Motor neuron (in vitro differentiated cells): Measurements from ENCODE around the gene CCT6A. TPM values are rescaled to one million over a fixed set of nuclear protein-coding genes. Genes with fewer than 3 reads are reported as not detected.
"Not testable (repeated sequence)": the region's sequence is repeated elsewhere in the genome, so short reads cannot be mapped to it uniquely, and the experiment has no call there.

Source experiments
- ATAC-seq, 8 experiments: fragments of 200-7000 bp; cut with Tn5 transposase; replicated peaks in 6 of 8; 2 replicates each; pipeline ENCODE4 v1.8.0; 2021; ENCODE audit warnings: mild to moderate bottlenecking in 8 of 8, moderate library complexity in 8 of 8
- H3K27ac ChIP-seq, 2 donors: fragments of 250-450 bp; sonication (Bioruptor Pico); 2 replicates each; pipeline ENCODE4 v1.9.0; 2021; ENCODE audit warnings: antibody characterized with exemption in 2 of 2, mild to moderate bottlenecking in 2 of 2, moderate library complexity in 1 of 2
- H3K4me1 ChIP-seq, 2 donors: fragments of 250-450 bp; sonication (Bioruptor Pico); replicated peaks in 1 of 2; 2 replicates each; pipeline ENCODE4 v1.6.1; 2021; ENCODE audit warnings: antibody characterized with exemption in 2 of 2, mild to moderate bottlenecking in 2 of 2, moderate library complexity in 1 of 2
- H3K4me3 ChIP-seq, 5 donors: fragments of 250-450 bp; sonication (Bioruptor Pico); 2 replicates each; pipeline ENCODE4 v1.9.0; 2021; ENCODE audit warnings: antibody characterized with exemption in 5 of 5, mild to moderate bottlenecking in 5 of 5, moderate library complexity in 4 of 5
- WGBS, 10 experiments: fragments of 450-650 bp; shearing (Covaris generic); methylation state at CpG; one replicate each; pipeline ENCODE4 v1.0.0; 2022; 5-methylcytosine and 5-hydroxymethylcytosine counted together
- in situ Hi-C, 9 experiments: fragments of 400-800 bp; cut with MboI; loops; one replicate each; pipeline ENCODE4 v1.15.0; 2021; ENCODE audit warnings: low sequenced_read_pairs in 9 of 9, low pct_unique_long_range_greater_than_20kb in 2 of 9; ENCODE audit not compliant: unreplicated experiment in 9 of 9
- total RNA-seq, 8 experiments: library from RNA; unstranded; fragments of 300-600 nt; gene quantifications; 2 replicates each; pipeline versions ENCODE4 v1.2.3 to v1.2.4, GENCODE V29; 2022

Gene CCT6A
- total RNA-seq, 8 experiments from 2014 or later: 126 to 307 (median 191) TPM

- peak in 4 of 8 experiments; percentile 6 to 79 (median 17) for ATAC-seq
- H3K4me1 ChIP-seq: no peaks in the 10 kb centered on the region
- 47 to 100% (median 100%) methylated on average over 1 to 3 of the region's 3 CpGs; no CpG with 5 or more reads in 5 of the 10 experiments for WGBS, 10 experiments
- H3K27ac ChIP-seq: no peak overlapping the region
- in situ Hi-C loops: loop anchor here in 1 of 9 experiments (25.0 kb wide), 1 partner anchor 454 kb away; no protein-coding TSS in a partner anchor
- H3K4me3 ChIP-seq: no peak overlapping the region
Observed at GRCh38 chr7:56091591-56091990, 40.0 kb downstream of the CCT6A start.

- not testable (repeated sequence) for ATAC-seq, H3K4me1 ChIP-seq, H3K27ac ChIP-seq, H3K4me3 ChIP-seq
- 0 to 100% (median 92%) methylated on average over 1 to 5 of the region's 6 CpGs; no CpG with 5 or more reads in 4 of the 10 experiments for WGBS, 10 experiments
- in situ Hi-C loops: loop anchor here in 1 of 9 experiments (25.0 kb wide), 1 partner anchor 455 kb away; no protein-coding TSS in a partner anchor
Observed at GRCh38 chr7:56092388-56092787, 40.8 kb downstream of the CCT6A start.

GRCh38 chr7:56092789-56093531, 41.4 kb downstream of the CCT6A start, which contains the start of gene PHKG1:
PHKG1 (minus strand) TSS chr7:56092952; CDS start chr7:56088941, 4,011 bp downstream.
- no peaks in the 10 kb centered on the region for H3K4me1 ChIP-seq
- in situ Hi-C loops: loop anchor here in 1 of 9 experiments (25.0 kb wide), 1 partner anchor 456 kb away; no protein-coding TSS in a partner anchor
- peak in 4 of 8 experiments; percentile 43 to 88 (median 84) for ATAC-seq
- H3K27ac ChIP-seq: no peak within 1 kb of the TSS
- 10 to 90% (median 60%) methylated on average over 1 to 11 of the region's 19 CpGs; no CpG with 5 or more reads in 1 of the 10 experiments for WGBS, 10 experiments
- no peak within 1 kb of the TSS for H3K4me3 ChIP-seq

GRCh38 chr7:56097700-56098099, 46.1 kb downstream of the CCT6A start:
- WGBS, 10 experiments: 0 to 91% (median 73%) methylated on average over 1 to 5 of the region's 5 CpGs; no CpG with 5 or more reads in 2 of the 10 experiments
- no peak overlapping the region for H3K27ac ChIP-seq
- H3K4me3 ChIP-seq: no peak overlapping the region
- in situ Hi-C loops: loop anchor here in 1 of 9 experiments (25.0 kb wide), 1 partner anchor 460 kb away; no protein-coding TSS in a partner anchor
- peak in 3 of 8 experiments; percentile 3 to 69 (median 65) for ATAC-seq
- H3K4me1 ChIP-seq: no peaks in the 10 kb centered on the region

GRCh38 chr7:56098187-56099008, 46.8 kb downstream of the CCT6A start:
- not testable (repeated sequence) for H3K27ac ChIP-seq, ATAC-seq, H3K4me1 ChIP-seq, H3K4me3 ChIP-seq
- WGBS, 10 experiments: 71 to 100% (median 76%) methylated on average over 2 to 7 of the region's 8 CpGs; no CpG with 5 or more reads in 2 of the 10 experiments
- in situ Hi-C loops: loop anchor here in 1 of 9 experiments (25.0 kb wide), 1 partner anchor 461 kb away; no protein-coding TSS in a partner anchor

- no peak for ATAC-seq
- H3K4me1 ChIP-seq: no peaks in the 10 kb centered on the region
- WGBS, 10 experiments: 50 to 100% (median 90%) methylated on average over 1 to 3 of the region's 3 CpGs; no CpG with 5 or more reads in 1 of the 10 experiments
- in situ Hi-C loops: loop anchor here in 1 of 9 experiments (25.0 kb wide), 1 partner anchor 462 kb away; no protein-coding TSS in a partner anchor
- H3K4me3 ChIP-seq: no peak overlapping the region
- no peak overlapping the region for H3K27ac ChIP-seq
Observed at GRCh38 chr7:56099653-56100052, 48.1 kb downstream of the CCT6A start.

- H3K4me3 ChIP-seq: not testable (repeated sequence)
Observed at GRCh38 chr7:56104138-56104537, 52.6 kb downstream of the CCT6A start.

GRCh38 chr7:56105508-56105907, 53.9 kb downstream of the CCT6A start:
- WGBS, 10 experiments: 0 to 100% (median 20%) methylated on average over 1 to 6 of the region's 6 CpGs; no CpG with 5 or more reads in 1 of the 10 experiments
- in situ Hi-C loops: no loop called here
- Histone ChIP-seq H3K4me3 (peak overlapping the region; percentile 29 to 94 (median 73)), H3K27ac (peak overlapping the region; percentile 82 to 85), H3K4me1 (peaks cover 0 to 4% of the 10 kb centered on the region in 2 donors)
- ATAC-seq: peak in 3 of 8 experiments; percentile 10 to 17 (median 12)

More at GRCh38 chr7:56104138-56104537, 52.6 kb downstream of the CCT6A start:
- ATAC-seq, H3K27ac ChIP-seq, H3K4me1 ChIP-seq, in situ Hi-C loops: not testable (repeated sequence)
- WGBS, 10 experiments: 0 to 100% (median 25%) methylated on average over 1 to 2 of the region's 9 CpGs; no CpG with 5 or more reads in 4 of the 10 experiments

- H3K4me3 ChIP-seq: peak within 1 kb of the TSS; percentile 29 to 94 (median 73)
- WGBS, 10 experiments: 0 to 63% (median 7%) methylated on average over 1 to 20 of the region's 57 CpGs; no CpG with 5 or more reads in 2 of the 10 experiments
- peak within 1 kb of the TSS; percentile 82 to 85 for H3K27ac ChIP-seq
- in situ Hi-C loops: no loop called here
- ATAC-seq: peak; percentile 24 to 100 (median 98)
- H3K4me1 ChIP-seq: peaks cover 0 to 4% of the 10 kb centered on the region in 2 donors
Observed at GRCh38 chr7:56106108-56107073, 54.8 kb downstream of the CCT6A start, which contains the start of gene CHCHD2. CHCHD2 (minus strand) TSS chr7:56106476; CDS start chr7:56106413, 63 bp downstream.

GRCh38 chr7:56107954-56108258, 56.3 kb downstream of the CCT6A start:
- Histone ChIP-seq H3K4me3 (no peak overlapping the region), H3K4me1 (peaks cover 0 to 4% of the 10 kb centered on the region in 2 donors), H3K27ac (no peak overlapping the region)
- WGBS, 10 experiments: 89 to 100% (median 100%) methylated on average over 1 of the region's 1 CpG; no CpG with 5 or more reads in 4 of the 10 experiments
- ATAC-seq: no peak
- in situ Hi-C loops: no loop called here

- no peak for ATAC-seq
- in situ Hi-C loops: no loop called here
- Histone ChIP-seq H3K4me3 (no peak overlapping the region), H3K27ac (no peak overlapping the region), H3K4me1 (no peaks in the 10 kb centered on the region)
- 0 to 56% methylated on average over 1 of the region's 1 CpG; no CpG with 5 or more reads in 8 of the 10 experiments for WGBS, 10 experiments
Observed at GRCh38 chr7:56110611-56111010, 59.0 kb downstream of the CCT6A start.
